NCI-H226 (cell line): ENCODE measurements around the gene MACC1.

Experiments
- DNase-seq: peaks from one replicate; pipeline ENCODE4 v3.0.0-alpha.2; 2015

Gene MACC1, protein sequence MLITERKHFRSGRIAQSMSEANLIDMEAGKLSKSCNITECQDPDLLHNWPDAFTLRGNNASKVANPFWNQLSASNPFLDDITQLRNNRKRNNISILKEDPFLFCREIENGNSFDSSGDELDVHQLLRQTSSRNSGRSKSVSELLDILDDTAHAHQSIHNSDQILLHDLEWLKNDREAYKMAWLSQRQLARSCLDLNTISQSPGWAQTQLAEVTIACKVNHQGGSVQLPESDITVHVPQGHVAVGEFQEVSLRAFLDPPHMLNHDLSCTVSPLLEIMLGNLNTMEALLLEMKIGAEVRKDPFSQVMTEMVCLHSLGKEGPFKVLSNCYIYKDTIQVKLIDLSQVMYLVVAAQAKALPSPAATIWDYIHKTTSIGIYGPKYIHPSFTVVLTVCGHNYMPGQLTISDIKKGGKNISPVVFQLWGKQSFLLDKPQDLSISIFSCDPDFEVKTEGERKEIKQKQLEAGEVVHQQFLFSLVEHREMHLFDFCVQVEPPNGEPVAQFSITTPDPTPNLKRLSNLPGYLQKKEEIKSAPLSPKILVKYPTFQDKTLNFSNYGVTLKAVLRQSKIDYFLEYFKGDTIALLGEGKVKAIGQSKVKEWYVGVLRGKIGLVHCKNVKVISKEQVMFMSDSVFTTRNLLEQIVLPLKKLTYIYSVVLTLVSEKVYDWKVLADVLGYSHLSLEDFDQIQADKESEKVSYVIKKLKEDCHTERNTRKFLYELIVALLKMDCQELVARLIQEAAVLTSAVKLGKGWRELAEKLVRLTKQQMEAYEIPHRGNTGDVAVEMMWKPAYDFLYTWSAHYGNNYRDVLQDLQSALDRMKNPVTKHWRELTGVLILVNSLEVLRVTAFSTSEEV

DNA sequence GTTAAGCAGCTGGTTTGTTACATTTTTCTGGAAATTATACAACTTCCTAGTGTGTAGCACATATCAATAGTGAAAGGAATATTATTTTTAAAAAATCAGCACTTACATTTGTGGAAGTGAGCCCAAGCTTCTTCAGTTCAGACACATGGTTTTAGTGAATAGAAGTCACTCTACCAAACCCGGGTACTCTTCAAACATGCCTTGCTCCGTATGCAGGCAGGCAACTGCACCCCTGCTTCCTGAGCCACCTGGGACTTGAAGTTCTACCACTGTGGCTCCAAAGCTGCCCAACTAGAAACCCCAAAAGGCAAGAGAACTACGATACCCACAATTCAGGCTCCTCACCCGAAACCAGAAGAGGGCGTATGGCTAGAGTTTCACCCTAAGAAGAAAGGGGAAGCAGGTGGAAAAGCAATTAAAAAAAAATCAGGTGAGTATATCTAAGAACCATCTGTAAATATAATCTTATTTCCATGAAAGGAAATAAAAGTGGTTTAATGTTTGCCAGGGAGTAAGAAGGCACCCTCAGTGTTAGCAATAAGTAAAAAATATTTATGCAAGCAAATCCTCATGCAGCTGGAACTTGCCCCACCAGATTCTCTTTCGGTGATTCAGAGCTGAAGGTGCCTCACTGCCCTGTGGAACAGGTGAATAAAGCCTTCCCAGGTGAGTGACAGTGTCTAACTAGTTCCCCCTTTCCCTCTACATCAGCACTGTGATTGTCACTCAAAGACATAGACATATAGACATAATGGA, at the start of gene MACC1:
Gene MACC1 (minus strand): TSS at position 192 of the 756 bp plus-strand sequence. CDS start 55,522 bp downstream, outside the sequence.
- DNase-seq: no peak

DNA sequence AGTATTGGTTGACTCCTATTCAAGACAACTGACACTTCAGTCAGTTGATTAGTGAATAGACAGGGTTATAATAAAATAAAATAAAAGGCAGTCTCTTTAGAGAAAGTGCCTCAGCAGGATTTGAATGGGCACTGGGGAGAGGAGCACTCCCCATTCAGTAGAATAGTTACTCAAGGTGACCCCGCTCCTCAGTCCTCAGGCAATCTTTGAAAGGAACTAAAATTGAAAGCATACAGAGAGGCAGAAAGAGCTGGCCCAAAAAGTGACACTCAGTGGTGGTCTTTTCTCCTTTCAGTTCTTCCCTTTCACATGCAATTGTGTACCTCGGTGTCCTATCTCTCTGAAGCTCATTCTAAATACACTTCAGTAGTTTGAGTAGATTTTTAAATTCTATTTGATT, 47.4 kb upstream of the MACC1 start:
- no peak for DNase-seq

DNA sequence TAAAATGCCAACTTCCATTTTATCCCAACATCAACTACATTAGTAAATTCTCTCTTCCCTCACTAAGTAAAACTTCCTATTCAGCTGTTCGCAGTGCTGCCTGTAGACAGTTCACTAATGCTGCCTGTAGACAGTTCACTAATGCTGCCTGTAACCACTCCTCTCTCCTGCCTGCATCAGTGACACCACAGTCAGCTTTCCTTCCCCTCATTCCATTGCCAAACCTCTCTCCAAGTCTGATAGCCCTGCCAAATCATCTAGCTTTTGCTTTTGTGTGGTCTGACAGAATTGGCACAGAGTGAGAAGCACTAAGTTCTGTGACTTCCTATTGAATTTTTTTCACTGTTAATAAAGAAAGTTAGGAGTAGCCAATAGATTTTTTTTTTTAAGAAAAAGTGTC, 43.0 kb upstream of the MACC1 start:
- peak; percentile 19 for DNase-seq

DNA sequence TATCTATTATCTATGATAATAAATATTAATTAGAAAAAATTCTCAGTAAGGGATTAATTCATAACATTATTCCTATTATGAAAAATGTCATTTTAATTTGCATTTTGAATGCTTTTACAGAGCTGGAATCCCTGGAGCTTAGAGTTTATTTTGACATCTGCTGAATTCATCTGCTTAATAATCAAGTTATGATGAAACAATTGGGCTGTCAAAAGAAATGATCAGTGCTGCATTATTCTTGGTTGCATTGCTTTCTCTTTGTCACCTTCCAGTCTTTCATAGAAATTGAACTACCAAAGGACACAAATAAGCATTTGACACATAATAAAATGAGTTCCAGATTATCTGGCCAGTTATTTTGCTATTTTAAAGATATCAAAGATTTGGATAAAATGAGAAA, 40.0 kb upstream of the MACC1 start:
- no peak for DNase-seq

DNA sequence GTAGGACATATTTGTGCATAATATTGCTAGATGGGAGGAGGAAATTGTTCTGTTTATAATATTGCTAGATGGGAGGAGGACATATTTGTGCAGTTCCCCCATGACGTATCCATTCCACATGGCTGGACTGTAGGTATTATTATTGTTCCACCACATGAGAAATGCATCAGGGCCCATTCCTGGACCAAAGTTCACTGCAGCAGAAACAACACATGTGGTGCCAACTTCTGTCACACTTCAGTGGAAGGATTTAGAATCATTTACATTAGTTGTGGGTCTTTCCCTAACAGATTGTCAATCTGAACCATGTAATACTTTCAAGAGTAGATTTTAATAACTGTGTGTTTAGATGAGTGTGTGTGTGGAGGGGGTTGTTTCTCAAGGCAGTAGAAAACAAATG, 32.7 kb upstream of the MACC1 start:
- no peak for DNase-seq

DNA sequence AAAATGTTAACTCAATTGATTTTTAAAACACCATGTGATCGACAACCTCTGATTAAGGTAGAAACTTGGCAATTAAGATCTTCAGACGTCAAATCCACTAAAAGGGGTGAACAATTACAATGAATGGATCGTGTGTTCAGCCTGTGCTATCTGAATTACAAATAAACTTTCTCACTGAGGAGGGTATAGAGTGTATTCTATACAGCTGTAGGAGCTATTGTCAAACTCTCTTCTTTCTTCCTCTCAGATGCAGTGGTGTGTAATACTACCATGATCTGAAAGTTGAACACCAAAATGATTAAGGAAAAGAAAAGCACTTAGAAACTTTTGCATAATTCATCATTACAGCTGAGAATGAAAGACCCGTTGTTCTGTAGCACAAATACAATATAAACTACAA, 32.2 kb upstream of the MACC1 start:
- DNase-seq: no peak

DNA sequence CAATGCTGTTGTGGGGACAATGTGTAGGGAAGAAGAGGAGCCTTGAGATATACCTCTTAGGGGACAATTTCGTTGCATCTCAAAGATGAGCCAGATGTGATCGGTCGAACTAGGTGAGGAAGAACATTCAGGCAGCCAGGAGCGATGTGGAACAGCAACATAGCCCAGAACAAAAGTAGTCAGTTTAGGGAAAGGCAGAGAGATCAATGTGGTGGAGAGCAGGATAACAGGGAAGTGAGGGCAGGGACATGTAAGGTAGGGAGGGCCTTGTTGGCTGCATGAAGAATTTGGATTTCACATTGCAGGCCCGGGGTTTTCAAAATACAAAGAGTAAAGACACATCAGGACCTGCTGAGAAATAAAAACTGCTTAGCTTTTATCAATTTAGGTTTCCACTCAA, 29.1 kb upstream of the MACC1 start:
- DNase-seq: no peak

DNA sequence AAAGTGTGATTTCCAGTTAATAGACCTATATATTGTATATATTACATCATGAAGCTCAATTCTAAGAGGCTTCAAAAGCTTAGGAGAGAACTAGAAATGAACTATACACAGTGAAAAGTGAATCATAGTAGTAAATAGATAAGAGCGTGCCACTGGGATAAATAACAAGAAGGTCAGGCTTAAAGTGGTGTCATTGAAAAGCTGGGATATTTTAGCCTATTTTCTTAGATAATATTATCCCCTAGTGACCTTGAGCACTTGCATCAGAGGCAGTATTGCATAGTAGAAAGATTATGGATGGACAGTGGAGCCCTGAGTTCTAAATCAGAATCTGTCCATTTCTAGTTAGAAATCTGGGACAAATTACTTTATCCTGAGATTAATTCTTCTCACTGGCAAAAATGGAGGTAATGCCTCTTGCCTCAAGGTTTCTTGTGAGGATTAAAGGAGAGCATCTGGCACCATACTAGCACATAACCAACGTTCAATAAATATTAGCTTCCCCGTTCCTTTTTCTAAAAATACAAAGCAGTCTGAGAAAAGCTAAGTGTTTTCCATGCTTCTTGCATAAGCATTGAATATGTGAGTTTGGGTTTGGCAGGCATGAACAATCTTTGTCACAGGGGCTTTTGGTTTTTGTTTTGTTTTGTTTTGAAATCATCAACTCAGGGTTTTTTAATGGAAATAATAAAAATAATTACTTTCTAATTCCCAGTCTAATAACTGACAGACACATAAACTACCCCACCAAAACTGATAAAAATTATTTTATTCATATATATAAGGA, 27.3 kb upstream of the MACC1 start:
- DNase-seq: no peak

DNA sequence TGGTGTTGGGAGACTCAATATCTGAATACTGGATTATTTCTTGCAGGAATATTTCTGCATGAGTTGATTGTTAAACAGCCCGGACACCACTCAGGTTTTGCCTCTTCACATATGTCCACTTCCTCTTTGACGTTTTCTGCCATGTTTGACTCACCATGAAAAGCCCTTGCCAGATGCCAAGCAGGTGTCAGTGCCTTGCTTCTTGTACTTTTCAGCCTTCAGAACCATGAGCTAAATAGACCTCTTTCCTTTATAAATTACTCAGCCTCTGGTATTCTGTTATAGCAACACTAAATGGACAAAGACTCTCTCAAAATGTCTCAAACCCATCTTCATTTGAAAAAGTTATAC, 24.7 kb upstream of the MACC1 start:
- no peak for DNase-seq

DNA sequence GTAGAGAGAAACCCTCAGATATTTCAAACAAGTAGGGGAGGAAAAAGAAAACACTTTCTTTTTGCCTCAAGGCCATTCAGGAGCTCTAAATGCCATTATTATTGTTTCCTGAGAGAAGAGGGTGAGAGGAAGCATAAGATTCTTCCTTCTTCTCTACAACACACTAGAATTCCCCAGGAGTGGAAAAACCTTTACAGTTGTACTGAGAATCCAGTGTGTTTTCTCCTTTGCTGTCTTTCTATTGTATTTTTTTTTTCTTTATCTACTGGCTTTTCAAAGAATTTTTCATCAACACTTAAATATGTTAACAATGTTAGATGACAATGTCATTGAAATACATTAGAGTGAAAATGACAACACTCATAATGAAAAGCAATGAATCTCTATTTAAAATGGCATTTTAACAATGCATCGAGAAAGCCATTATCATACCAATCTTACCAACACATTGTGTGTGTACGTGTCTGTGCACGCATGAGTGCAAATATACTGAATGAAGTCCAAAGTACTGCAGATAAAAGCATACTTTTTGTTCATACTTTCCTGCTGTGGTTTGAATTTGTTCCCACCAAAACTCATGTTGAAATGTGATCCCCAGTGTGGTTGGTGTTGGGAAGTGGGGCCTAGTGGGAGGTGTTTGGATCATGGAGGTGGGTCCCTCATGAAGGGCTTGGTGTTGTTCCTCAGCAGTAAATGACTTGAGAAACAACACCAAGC, 24.2 kb upstream of the MACC1 start:
- peak; percentile 44 for DNase-seq

DNA sequence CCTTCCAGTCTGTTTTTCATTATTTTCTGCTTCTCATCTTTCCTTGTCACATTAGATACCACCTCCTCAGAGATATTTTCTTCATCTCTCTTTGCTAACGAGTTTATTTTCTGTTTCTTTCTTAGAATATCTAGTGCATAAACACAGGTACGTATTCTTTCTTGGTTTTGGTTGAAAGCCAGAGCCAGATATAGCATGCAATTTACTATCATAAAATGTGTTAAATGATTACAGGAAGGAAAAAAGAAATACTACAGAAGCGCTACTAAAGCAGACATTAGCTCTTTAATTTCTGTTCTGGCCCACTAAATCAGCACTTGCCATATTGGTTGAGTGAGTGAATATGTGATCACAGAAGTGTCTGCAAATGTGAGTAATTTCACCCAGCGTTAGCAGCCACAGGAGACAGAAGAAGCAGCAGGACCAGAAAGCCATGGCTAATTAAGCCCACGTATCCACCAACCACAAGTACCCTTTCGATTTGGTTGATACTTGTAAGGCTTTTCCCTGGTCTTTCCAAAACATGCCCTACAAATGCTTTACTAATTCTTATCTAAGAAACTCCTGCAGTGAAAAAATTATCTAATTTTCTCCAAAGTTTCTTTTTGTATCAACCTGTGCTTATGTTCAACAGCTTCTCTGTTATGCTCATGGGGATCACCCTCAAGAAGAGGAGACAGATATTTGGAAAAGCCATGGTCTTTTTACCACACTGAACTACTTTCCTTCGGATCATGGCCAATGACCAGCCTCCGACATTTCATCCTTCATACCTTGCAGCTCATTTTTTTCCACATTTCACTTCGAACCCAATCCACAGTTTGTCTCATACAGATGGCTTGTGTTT, 23.1 kb upstream of the MACC1 start:
- no peak for DNase-seq

DNA sequence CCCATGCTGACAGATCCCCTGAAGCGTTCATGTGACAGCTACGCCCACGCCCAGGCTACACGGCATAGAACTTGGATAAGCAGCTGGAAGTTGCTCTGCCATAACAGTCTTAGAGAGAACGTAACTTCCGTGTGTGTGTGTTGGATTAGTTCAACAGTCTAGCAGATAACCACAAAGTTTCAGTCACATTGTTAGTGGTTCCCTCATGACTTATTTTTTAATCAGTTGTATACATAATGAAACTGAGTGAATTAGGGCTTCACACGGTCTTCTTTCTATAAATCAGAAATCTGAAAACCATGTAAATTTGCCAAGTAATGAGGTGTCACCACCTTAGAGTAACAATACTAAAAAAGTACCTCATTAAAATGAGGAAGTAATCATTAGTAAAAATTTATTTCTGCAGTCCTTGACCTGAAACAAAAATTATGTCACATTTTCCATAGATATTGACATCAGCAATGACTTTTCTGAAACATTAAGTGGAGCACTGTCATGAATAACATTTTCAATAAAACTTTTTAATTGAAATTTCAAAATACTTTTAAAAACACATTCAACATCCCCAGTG, 21.7 kb upstream of the MACC1 start:
- no peak for DNase-seq

DNA sequence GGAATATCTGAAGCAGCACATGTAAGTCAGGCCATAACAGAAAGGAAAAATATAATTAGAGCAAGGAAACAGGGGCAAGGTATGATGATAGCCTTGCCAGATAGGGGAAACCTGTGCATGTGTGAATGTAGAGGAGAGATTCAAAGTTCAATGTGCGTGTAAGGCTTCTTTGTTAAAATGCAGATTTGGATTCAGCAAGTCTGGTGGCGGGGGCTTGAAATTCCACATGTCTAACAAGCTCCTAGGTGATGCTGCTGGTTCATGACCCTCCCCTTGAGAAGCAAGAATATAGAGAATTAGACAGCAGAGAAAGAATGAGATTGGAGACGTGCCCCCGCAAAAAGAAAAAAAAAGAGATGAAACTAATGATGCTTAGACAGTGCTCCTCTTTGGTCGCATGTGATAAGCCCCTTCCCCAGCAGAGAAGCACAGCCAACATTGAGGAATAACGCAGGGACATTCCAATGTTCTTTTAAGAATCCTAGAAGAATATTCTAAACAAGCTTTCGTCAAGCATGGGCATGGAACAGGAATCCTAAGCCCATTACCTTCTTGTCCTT, 21.1 kb upstream of the MACC1 start:
- no peak for DNase-seq

DNA sequence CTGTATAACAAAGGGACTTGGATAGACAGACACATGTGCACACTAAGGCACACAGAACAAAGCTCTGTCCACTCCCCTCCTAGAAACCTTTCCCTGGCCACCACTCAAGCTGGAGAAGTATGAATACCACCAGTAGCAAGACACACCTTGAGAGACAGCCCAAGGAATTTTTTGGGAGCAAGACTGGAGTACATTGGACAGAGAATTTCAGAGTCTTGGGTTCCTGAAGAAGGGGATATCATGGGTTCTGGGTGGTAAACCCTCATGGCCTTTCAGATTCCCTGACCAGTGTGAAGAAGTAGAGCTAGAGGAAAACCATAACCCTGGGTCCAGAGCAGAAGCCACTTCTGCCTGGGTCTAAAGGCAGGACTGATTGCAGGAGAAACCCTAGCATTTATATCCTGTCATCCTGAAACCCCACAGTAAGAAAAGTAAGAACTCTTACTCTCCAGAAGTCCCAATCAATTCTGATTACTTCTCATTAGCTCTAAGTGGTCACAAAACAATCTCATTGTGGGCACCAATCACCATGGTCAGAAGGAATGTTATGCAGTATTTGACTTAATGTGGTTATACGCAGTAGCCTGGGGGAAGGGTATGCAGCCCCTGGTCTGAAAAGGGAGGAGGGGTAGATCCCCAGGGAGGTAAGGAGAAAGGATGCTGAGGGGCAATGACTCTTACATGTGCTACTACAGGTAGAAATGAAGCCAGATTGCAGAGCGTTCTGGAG, 20.4 kb upstream of the MACC1 start:
- DNase-seq: no peak

DNA sequence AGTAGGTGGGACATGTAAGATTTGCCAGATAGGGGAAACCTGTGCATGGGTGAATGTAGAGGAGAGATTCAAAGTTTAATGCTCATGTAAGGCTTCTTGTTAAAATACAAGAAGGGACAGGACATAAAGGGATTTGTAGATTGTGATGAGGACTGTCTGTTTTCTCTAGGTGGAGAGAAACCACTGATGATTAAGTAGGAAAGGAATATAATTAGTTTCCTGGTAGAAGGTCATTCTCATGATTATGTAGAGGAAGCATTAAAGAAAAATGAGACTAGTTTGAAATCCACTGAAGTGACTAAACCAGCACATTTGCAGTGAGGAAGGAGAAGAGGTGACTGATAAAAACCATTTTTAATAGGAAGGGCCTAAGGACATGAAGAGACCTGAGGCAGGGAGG, 19.6 kb upstream of the MACC1 start:
- no peak for DNase-seq

DNA sequence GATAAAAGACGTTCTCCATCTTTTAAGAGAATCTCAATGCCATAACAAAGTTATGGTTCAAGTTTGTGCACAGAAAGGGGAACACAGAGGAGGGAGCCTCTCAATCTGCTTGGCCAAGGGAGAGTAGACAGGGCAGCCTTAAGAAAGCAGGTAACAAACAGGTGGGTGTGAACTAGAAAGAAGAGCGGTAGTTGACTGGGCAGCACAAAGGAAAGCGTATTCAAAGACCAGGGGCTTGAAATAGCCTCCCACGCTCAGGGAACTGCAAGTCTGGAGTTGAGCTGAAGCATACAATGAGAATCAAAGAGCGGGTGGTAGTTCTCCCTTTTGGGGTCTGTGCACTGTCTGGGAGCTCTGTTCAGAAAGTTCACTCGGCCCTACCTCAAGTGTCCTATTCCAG, 18.9 kb upstream of the MACC1 start:
- DNase-seq: no peak

DNA sequence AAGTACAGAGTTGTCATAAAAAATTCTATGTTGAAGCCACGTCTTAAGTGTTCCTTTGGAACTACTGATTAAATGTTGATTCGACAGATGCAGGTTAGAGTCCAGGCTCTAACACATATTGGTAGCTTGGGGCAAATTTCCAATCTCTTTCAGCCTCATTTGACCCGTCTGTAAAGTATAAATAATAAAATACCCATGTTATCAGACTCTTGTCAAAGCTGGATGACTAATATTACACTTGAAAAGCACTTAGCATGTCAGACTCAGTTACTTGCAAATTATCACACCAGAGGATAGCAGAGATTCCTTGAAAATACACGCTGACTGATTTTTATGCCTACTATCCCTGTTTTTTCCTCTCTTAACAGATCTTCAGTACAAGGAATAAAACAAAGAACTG, 18.1 kb upstream of the MACC1 start:
- DNase-seq: peak; percentile 45

DNA sequence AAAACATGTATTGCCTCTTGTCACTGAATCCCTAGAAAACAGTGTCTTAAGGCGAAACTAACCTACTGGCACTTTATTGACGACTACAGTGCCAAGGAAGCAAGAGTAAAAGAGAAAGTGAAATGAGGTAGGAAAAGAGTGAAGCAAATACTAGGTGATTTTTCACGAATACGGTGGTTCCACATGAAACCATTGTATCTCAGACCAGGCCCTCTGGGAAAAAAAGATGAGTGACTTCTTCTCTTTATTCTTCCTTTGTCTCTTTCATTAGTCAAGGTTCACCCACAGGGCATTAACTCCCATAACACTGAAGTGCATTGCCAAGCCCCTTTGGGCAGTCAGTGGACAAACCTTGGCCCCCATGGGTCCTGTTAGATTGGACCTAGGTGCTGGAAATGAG, 16.2 kb upstream of the MACC1 start:
- no peak for DNase-seq

DNA sequence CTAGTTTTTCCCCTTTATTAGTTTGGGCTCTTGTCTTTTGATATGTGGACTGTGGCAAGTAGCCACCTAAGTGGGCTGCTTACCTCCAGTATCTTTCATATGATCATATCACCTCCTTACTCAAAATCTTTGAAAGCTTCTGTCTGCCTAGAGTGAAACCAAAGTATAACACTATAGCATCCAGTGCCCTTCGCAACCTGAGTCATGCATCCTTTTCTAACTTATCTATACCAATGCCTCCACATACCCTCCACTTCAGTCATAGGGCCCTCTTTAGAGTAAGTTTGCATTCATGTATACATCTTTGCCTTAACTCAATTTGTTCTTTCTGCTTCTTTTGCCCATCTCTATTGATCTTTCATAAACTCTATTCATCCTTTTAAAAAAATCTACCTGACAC, 15.7 kb upstream of the MACC1 start:
- DNase-seq: no peak
